ENCODE results near the gene UGT1A1.
"Not testable (repeated sequence)": the region's sequence is repeated elsewhere in the genome, so short reads cannot be mapped to it uniquely, and the experiment has no call there.

UGT1A1 gene

DNA sequence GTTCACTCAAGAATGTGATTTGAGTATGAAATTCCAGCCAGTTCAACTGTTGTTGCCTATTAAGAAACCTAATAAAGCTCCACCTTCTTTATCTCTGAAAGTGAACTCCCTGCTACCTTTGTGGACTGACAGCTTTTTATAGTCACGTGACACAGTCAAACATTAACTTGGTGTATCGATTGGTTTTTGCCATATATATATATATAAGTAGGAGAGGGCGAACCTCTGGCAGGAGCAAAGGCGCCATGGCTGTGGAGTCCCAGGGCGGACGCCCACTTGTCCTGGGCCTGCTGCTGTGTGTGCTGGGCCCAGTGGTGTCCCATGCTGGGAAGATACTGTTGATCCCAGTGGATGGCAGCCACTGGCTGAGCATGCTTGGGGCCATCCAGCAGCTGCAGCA lies at the start of gene UGT1A1:
Gene UGT1A1 (plus strand): TSS at position 228 of the 400 bp plus-strand sequence. CDS start 18 bp downstream, at position 246.
- H3K36me3 ChIP-seq (ENCODE audit: insufficient read depth, low read length), result no peaks in the 10 kb centered on the region
- peaks cover 4% of the 10 kb centered on the region for H3K9me3 ChIP-seq (ENCODE audit: low read length)
- H3K27me3 ChIP-seq (ENCODE audit: insufficient read depth, low read length), result no peaks in the 10 kb centered on the region
- H3K4me1 ChIP-seq (ENCODE audit: insufficient read depth, low read length), result no peaks in the 10 kb centered on the region
- no peak within 1 kb of the TSS for H2AFZ ChIP-seq (ENCODE audit: low read depth, low read length)
- H3K4me3 ChIP-seq (ENCODE audit: low read length), result no peak within 1 kb of the TSS

DNA sequence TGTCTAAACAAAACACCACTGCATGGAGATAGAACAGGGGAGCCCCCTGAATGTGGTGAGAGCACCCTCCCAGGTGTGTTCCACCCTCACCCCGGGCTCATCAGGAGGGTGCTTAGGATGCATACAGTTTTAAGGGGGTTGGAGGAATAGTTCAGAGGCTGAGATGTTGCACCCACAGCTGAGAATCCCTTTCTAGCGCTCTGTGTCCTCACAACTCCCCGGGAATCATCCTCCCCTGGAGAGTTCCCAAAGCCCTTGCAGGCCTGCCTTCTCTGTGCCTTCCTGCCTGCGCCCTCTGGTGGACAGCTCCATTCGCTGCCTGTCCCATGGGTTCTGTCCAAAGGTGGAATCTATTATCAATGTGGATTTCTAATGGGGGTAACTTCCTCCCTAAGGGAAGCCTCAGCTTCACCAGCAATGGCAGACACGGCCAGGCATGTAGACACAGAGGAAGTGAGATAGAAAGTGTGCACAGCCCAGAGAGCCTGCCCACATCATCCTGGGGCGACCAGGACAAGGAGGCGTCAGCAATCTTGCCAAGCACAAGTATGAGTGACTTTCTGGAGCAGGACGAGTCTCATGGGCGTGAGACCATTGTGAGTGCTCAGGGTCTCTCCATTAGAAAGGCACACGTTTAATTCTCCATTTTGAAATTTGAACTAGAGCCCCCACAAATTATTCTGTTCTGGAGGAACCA lies 48.6 kb upstream of the UGT1A1 start:
- no peaks in the 10 kb centered on the region for H3K4me1 ChIP-seq (ENCODE audit: insufficient read depth, low read length)
- H3K9me3 ChIP-seq (ENCODE audit: low read length), result no peaks in the 10 kb centered on the region
- H3K4me3 ChIP-seq (ENCODE audit: low read length), result no peak overlapping the region
- H3K36me3 ChIP-seq (ENCODE audit: insufficient read depth, low read length), result no peaks in the 10 kb centered on the region
- H3K27me3 ChIP-seq (ENCODE audit: insufficient read depth, low read length), result no peaks in the 10 kb centered on the region
- no peak overlapping the region for H2AFZ ChIP-seq (ENCODE audit: low read depth, low read length)

DNA sequence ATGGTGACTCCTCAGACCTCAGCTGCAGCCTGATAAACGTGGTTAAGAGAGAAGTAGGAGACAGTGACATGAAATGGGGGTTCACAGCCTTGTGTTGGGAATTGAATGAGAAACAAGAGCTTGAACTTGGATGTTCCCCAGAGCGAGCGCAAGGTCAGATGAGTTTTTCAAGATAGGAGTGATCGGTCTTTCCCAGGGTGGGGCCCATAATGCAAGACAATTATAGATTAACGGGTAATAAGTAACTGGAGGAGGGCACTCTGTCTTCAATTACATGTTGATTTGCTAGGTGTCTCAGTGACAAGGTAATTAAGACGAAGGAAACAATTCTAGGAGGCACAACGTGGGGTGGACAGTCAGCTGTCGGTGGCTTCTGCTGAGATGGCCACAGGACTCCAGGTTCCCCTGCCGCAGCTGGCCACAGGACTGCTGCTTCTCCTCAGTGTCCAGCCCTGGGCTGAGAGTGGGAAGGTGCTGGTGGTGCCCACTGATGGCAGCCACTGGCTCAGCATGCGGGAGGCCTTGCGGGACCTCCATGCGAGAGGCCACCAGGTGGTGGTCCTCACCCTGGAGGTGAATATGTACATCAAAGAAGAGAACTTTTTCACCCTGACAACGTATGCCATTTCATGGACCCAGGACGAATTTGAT lies 47.3 kb upstream of the UGT1A1 start, which contains the start of gene UGT1A5:
Gene UGT1A5 (plus strand): TSS at position 297 of the 651 bp plus-strand sequence. CDS start 85 bp downstream, at position 382.
- Histone ChIP-seq H3K4me1 (ENCODE audit: insufficient read depth, low read length) (peaks cover 5% of the 10 kb centered on the region), H3K27me3 (ENCODE audit: insufficient read depth, low read length) (no peaks in the 10 kb centered on the region), H3K9me3 (ENCODE audit: low read length) (no peaks in the 10 kb centered on the region), H3K36me3 (ENCODE audit: insufficient read depth, low read length) (no peaks in the 10 kb centered on the region), H3K4me3 (ENCODE audit: low read length) (no peak within 1 kb of the TSS), H2AFZ (ENCODE audit: low read depth, low read length) (no peak within 1 kb of the TSS)

DNA sequence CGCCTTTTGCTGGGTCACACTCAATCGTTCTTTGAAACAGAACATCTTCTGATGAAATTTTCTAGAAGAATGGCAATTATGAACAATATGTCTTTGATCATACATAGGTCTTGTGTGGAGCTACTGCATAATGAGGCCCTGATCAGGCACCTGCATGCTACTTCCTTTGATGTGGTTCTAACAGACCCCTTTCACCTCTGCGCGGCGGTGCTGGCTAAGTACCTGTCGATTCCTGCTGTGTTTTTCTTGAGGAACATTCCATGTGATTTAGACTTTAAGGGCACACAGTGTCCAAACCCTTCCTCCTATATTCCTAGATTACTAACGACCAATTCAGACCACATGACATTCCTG lies 46.8 kb upstream of the UGT1A1 start:
- Histone ChIP-seq H3K4me1 (ENCODE audit: insufficient read depth, low read length) (peaks cover 5% of the 10 kb centered on the region), H3K4me3 (ENCODE audit: low read length) (no peak overlapping the region), H2AFZ (ENCODE audit: low read depth, low read length) (no peak overlapping the region), H3K27me3 (ENCODE audit: insufficient read depth, low read length) (no peaks in the 10 kb centered on the region), H3K9me3 (ENCODE audit: low read length) (no peaks in the 10 kb centered on the region), H3K36me3 (ENCODE audit: insufficient read depth, low read length) (no peaks in the 10 kb centered on the region)

DNA sequence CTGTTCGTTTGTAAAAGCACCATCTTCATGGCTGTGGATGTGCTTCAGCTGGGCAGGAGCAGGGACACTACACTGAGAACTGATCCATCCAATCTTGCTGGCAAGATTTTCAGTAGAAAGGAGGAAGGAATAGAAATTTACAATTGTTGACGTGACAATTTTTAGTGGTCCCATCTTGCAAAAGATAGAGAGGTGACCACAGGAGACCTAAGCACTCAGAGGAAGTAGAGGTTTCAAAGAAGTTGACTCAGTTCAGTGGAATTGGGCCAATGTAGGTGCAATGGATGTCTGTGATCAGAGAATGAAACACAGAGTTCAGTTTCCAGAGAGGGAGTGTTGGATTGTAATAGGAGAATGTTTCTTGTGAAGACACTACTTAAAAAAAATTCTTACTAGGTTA lies 45.9 kb upstream of the UGT1A1 start:
- peaks cover 5% of the 10 kb centered on the region for H3K4me1 ChIP-seq (ENCODE audit: insufficient read depth, low read length)
- no peaks in the 10 kb centered on the region for H3K27me3 ChIP-seq (ENCODE audit: insufficient read depth, low read length)
- H3K9me3 ChIP-seq (ENCODE audit: low read length), result no peaks in the 10 kb centered on the region
- H2AFZ ChIP-seq (ENCODE audit: low read depth, low read length), result no peak overlapping the region
- no peak overlapping the region for H3K4me3 ChIP-seq (ENCODE audit: low read length)
- H3K36me3 ChIP-seq (ENCODE audit: insufficient read depth, low read length), result no peaks in the 10 kb centered on the region

DNA sequence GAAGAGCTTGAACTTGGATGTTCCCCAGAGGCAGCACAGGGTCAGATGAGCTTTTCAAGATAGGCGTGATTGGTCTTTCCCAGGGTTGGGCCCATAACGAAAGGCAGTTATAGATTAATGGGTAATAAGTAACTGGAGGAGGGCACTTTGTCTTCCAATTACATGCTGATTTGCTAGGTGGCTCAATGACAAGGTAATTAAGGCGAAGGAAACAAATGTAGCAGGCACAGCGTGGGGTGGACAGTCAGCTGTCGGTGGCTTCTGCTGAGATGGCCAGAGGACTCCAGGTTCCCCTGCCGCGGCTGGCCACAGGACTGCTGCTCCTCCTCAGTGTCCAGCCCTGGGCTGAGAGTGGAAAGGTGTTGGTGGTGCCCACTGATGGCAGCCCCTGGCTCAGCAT lies 41.5 kb upstream of the UGT1A1 start, which contains the start of gene UGT1A4:
Gene UGT1A4 (plus strand): TSS at position 185 of the 400 bp plus-strand sequence. CDS start 85 bp downstream, at position 270.
- no peak within 1 kb of the TSS for H3K4me3 ChIP-seq (ENCODE audit: low read length)
- no peak within 1 kb of the TSS for H2AFZ ChIP-seq (ENCODE audit: low read depth, low read length)
- H3K9me3 ChIP-seq (ENCODE audit: low read length), result no peaks in the 10 kb centered on the region
- no peaks in the 10 kb centered on the region for H3K36me3 ChIP-seq (ENCODE audit: insufficient read depth, low read length)
- H3K4me1 ChIP-seq (ENCODE audit: insufficient read depth, low read length), result peaks cover 5% of the 10 kb centered on the region
- H3K27me3 ChIP-seq (ENCODE audit: insufficient read depth, low read length), result no peaks in the 10 kb centered on the region

DNA sequence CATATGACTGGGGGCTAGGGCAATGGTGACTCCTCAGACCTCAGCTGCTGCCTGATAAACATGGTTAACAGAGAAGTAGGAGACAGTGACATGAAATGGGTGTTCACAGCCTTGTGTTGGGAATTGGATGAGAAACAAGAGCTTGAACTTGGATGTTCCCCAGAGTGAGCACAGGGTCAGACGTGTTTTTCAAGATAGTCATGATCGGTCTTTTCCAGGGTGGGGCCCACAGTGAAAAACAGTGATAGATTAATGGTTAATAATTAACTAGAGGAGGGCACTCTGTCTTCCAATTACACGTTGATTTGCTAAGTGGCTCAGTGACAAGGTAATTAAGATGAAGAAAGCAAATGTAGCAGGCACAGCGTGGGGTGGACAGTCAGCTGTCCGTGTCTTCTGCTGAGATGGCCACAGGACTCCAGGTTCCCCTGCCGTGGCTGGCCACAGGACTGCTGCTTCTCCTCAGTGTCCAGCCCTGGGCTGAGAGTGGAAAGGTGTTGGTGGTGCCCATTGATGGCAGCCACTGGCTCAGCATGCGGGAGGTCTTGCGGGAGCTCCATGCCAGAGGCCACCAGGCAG lies 31.3 kb upstream of the UGT1A1 start, which contains the start of gene UGT1A3:
Gene UGT1A3 (plus strand): TSS at position 320 of the 579 bp plus-strand sequence. CDS start 85 bp downstream, at position 405.
- H3K4me3 ChIP-seq (ENCODE audit: low read length), result no peak within 1 kb of the TSS
- no peaks in the 10 kb centered on the region for H3K36me3 ChIP-seq (ENCODE audit: insufficient read depth, low read length)
- no peaks in the 10 kb centered on the region for H3K4me1 ChIP-seq (ENCODE audit: insufficient read depth, low read length)
- no peak within 1 kb of the TSS for H2AFZ ChIP-seq (ENCODE audit: low read depth, low read length)
- H3K9me3 ChIP-seq (ENCODE audit: low read length), result no peaks in the 10 kb centered on the region
- peaks cover 3% of the 10 kb centered on the region for H3K27me3 ChIP-seq (ENCODE audit: insufficient read depth, low read length)

DNA sequence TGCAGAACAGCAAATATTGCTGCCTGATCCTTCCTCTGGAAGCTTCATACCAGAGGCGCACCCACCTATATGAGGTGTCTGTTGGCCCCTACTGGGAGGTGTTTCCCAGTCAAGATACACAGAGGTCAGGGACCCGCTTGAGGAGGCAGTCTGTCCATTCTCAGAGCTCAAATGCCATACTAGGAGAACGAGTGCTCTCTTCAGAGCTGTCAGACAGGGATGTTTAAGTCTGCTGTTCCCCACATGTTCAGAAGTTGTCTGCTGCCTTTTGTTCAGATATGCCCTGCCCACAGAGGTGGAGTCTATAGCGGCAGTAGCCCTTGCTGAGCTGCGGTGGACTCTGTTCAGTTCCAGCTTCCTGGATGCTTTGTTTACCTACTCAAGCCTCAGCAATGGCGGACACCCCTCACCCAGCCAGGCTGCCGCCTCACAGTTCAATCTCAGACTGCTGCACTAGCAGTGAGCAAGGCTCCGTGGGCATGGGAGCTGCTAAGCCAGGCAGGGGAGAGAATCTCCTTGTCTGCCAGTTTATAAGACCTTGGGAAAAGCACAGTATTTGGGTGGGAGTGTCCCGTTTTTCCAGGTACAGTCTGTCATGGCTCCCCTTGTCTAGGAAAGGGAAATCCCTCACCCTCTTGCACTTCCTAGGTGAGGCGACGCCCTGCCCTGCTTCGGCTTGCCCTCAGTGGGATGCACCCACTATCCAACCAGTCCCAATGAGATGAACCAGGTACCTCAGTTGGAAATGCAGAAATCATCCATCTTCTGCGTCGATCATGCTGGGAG lies 23.0 kb upstream of the UGT1A1 start:
- H3K4me1 ChIP-seq (ENCODE audit: insufficient read depth, low read length); H2AFZ ChIP-seq (ENCODE audit: low read depth, low read length); H3K4me3 ChIP-seq (ENCODE audit: low read length); H3K9me3 ChIP-seq (ENCODE audit: low read length); H3K36me3 ChIP-seq (ENCODE audit: insufficient read depth, low read length); H3K27me3 ChIP-seq (ENCODE audit: insufficient read depth, low read length): not testable (repeated sequence)

DNA sequence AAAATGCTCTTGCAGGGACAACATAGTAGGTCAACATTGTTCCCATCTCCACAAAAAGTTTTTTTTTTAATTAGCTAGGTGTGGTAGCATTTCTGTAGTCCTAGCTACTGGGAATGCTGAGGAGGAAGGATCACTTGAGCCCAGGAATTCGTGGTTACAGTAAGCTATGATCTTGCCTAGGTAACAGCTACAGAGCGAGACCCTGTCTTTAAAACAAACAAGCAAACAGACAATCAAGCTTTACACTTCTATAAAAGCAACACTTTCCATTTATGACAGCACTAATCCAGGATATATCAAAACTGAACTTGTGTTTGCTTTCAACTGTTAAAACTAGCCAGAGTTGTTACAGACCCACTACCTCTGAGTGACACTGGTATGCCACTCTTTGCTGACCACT lies 19.2 kb upstream of the UGT1A1 start:
- H3K4me3 ChIP-seq (ENCODE audit: low read length), result no peak overlapping the region
- H3K4me1 ChIP-seq (ENCODE audit: insufficient read depth, low read length), result no peaks in the 10 kb centered on the region
- H3K9me3 ChIP-seq (ENCODE audit: low read length), result peaks cover 5% of the 10 kb centered on the region
- no peaks in the 10 kb centered on the region for H3K36me3 ChIP-seq (ENCODE audit: insufficient read depth, low read length)
- H2AFZ ChIP-seq (ENCODE audit: low read depth, low read length), result no peak overlapping the region
- no peaks in the 10 kb centered on the region for H3K27me3 ChIP-seq (ENCODE audit: insufficient read depth, low read length)

DNA sequence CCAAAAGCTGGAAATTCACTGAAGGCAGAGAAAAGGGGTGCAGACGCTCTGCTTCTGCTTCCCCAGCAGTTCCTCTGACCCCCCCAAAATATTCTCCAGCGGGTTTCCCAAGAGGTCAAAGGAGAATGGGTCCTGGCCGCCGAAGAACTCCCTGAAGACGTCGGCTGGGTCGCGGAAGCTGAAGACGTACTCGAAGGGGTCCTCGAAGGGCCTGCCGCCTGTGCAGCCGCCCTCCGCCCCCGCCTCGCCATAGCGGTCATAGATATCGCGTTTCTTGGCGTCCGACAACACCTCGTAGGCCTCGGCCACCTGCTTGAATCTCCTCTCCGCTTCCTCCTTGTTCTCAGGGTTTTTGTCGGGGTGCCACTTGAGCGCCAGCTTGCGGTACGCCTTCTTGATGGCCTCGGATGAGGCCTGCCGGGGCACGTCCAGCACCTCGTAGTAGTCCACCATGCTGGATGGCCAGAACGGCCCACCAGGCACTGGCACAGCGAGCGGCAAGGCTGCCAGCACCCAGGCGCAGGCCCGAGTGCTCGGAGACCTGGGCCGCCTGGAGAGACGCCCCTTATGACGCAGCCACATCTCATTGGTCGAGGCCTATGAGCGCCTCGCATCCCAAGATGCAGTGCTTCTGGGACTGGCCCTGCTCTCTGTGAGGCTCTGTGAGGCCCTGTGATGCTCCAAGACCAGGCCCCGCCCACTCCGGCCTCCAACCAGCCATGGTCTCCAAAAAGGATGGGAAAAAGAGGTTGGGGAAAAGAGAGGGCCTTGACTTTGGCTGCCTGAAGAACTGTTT lies 16.4 kb upstream of the UGT1A1 start:
- Histone ChIP-seq H3K36me3 (ENCODE audit: insufficient read depth, low read length) (no peaks in the 10 kb centered on the region), H2AFZ (ENCODE audit: low read depth, low read length) (no peak overlapping the region), H3K4me1 (ENCODE audit: insufficient read depth, low read length) (no peaks in the 10 kb centered on the region), H3K4me3 (ENCODE audit: low read length) (no peak overlapping the region), H3K27me3 (ENCODE audit: insufficient read depth, low read length) (no peaks in the 10 kb centered on the region), H3K9me3 (ENCODE audit: low read length) (peaks cover 5% of the 10 kb centered on the region)

DNA sequence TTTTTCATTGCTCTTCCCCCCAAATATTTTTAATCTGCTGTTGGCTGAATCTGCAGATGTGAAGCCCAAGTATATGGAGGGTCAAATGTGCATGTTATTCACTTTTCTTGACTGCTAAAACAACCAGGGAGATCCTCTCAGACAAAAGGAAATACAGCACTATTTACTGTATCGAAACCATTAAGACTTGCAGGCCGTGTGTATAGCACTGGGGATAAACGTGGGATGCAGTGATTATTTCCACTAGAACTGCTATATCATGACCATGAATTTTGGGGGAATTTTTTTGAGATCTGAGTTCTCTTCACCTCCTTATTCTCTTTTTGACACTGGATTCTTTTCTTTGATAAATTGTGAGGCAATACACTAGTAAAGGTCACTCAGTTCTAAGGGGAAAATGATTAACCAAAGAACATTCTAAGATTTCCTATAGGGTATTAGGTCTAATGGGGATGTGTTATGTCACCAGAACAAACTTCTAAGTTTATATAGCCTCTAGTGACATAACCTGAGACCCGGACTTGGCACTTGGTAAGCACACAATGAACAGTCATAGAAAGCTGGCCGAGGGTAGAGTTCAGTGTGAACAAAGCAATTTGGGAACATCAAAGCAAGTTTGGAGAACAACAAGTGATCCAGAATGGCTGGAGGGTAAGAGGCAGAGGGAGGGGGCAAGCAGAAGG lies 14.9 kb upstream of the UGT1A1 start:
- H2AFZ ChIP-seq (ENCODE audit: low read depth, low read length), result no peak overlapping the region
- no peaks in the 10 kb centered on the region for H3K27me3 ChIP-seq (ENCODE audit: insufficient read depth, low read length)

DNA sequence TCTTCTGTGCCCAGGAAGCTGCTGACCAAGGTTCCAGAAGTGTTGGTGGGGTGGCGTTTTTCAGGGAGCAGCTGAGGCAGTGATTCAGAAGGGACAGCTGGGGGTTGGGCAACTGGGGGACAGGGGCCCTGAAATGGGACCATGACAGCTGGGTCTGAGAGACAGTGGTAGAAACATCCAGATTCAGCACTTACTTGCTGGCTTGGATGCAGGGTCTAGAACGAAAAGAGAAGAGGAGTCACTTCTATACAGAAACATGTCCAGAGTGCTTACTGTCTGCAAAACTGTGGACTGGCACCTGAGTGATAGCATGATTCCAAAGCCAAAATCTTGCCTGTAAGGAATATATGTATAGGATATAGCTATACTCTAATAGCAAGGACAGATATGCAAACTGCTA lies 14.2 kb upstream of the UGT1A1 start:
- not testable (repeated sequence) for H3K27me3 ChIP-seq (ENCODE audit: insufficient read depth, low read length); H3K36me3 ChIP-seq (ENCODE audit: insufficient read depth, low read length); H3K4me3 ChIP-seq (ENCODE audit: low read length); H3K4me1 ChIP-seq (ENCODE audit: insufficient read depth, low read length); H3K9me3 ChIP-seq (ENCODE audit: low read length); H2AFZ ChIP-seq (ENCODE audit: low read depth, low read length)

More for the DNA sequence above, 14.9 kb upstream of the UGT1A1 start:
- H3K4me3 ChIP-seq (ENCODE audit: low read length), result no peak overlapping the region
- H3K4me1 ChIP-seq (ENCODE audit: insufficient read depth, low read length), result no peaks in the 10 kb centered on the region
- H3K9me3 ChIP-seq (ENCODE audit: low read length), result peaks cover 5% of the 10 kb centered on the region
- no peaks in the 10 kb centered on the region for H3K36me3 ChIP-seq (ENCODE audit: insufficient read depth, low read length)
